Type B pancreatic cell (in vitro differentiated cells): ENCODE results near the gene SLFNL1. TPM values are rescaled to one million over a fixed set of nuclear protein-coding genes. Genes with fewer than 3 reads are reported as not detected.
A peak's percentile ranks its signal among the peaks of the same experiment; 100 is the strongest.

ENCODE experiments used
- DNase-seq: peaks from one replicate; pipeline ENCODE4 v3.0.0; 2021; ENCODE audit warnings: mixed read lengths; ENCODE audit not compliant: unreplicated experiment; ENCODE audit errors: extremely low spot score
- H3K27ac Mint-ChIP-seq: 2 replicates; pipeline ENCODE4 v1.8.0; 2021; ENCODE audit warnings: mild to moderate bottlenecking, mixed read lengths
- H3K27me3 Mint-ChIP-seq: 2 replicates; pipeline ENCODE4 v1.8.0; 2021; ENCODE audit warnings: mixed read lengths
- H3K36me3 Mint-ChIP-seq: 2 replicates; pipeline ENCODE4 v1.8.0; 2021; ENCODE audit warnings: mixed read lengths
- H3K4me1 Mint-ChIP-seq: one replicate; pipeline ENCODE4 v1.8.0; 2021; ENCODE audit warnings: mixed read lengths; ENCODE audit not compliant: unreplicated experiment
- H3K4me3 Mint-ChIP-seq: 2 replicates; pipeline ENCODE4 v1.8.0; 2021; ENCODE audit warnings: mild to moderate bottlenecking, mixed read lengths
- H3K9me3 Mint-ChIP-seq: 2 replicates; pipeline ENCODE4 v1.8.0; 2021; ENCODE audit warnings: mixed read lengths
- CTCF ChIP-seq: fragments of 200-600 bp; sonication (generic); conservative IDR thresholded peaks from 2 replicates; pipeline ENCODE4 v1.5.0; 2021; ENCODE audit warnings: antibody characterized with exemption, mild to moderate bottlenecking
- total RNA-seq: library from RNA; stranded (reverse); gene quantifications from 2 replicates; pipeline ENCODE4 v1.2.1, GENCODE V29; 2021; ENCODE audit warnings: low replicate concordance

The SLFNL1 gene
- total RNA-seq, 1 donor from 2014 or later = 0.60 TPM

- H3K9me3 Mint-ChIP-seq = no peaks in the 10 kb centered on the region
- no peak for TF ChIP-seq CTCF
These were observed 22.9 kb downstream of the SLFNL1 start for GRCh38 chr1:40998668-40999067.

GRCh38 chr1:40997096-40997495 lies 24.4 kb downstream of the SLFNL1 start:
- Mint-ChIP-seq H3K4me1 (no peaks in the 10 kb centered on the region), H3K9me3 (no peaks in the 10 kb centered on the region), H3K27me3 (no peaks in the 10 kb centered on the region), H3K36me3 (peaks cover 48% of the 10 kb centered on the region), H3K27ac (no peak overlapping the region), H3K4me3 (no peak overlapping the region)
- TF ChIP-seq CTCF = no peak
- DNase-seq = no peak

More at GRCh38 chr1:40998668-40999067, 22.9 kb downstream of the SLFNL1 start:
- H3K27me3 Mint-ChIP-seq = no peaks in the 10 kb centered on the region
- DNase-seq = no peak
- H3K4me3 Mint-ChIP-seq = peak overlapping the region; percentile 0
- H3K27ac Mint-ChIP-seq = peak overlapping the region; percentile 46
- H3K36me3 Mint-ChIP-seq = peaks cover 54% of the 10 kb centered on the region
- no peaks in the 10 kb centered on the region for H3K4me1 Mint-ChIP-seq

GRCh38 chr1:40989066-40989465 lies 32.5 kb downstream of the SLFNL1 start:
- Mint-ChIP-seq H3K4me3 (no peak overlapping the region), H3K9me3 (no peaks in the 10 kb centered on the region), H3K4me1 (peaks cover 2% of the 10 kb centered on the region), H3K27ac (no peak overlapping the region), H3K27me3 (no peaks in the 10 kb centered on the region), H3K36me3 (peaks cover 47% of the 10 kb centered on the region)
- TF ChIP-seq CTCF = no peak
- DNase-seq = no peak

- DNase-seq = no peak
- no peak overlapping the region for H3K27ac Mint-ChIP-seq
- H3K36me3 Mint-ChIP-seq = peaks cover 50% of the 10 kb centered on the region
- peaks cover 8% of the 10 kb centered on the region for H3K4me1 Mint-ChIP-seq
- no peak overlapping the region for H3K4me3 Mint-ChIP-seq
- no peaks in the 10 kb centered on the region for H3K9me3 Mint-ChIP-seq
- TF ChIP-seq CTCF = no peak
- H3K27me3 Mint-ChIP-seq = no peaks in the 10 kb centered on the region
These were observed 33.2 kb downstream of the SLFNL1 start for GRCh38 chr1:40988280-40988679.

GRCh38 chr1:40987439-40988276 lies 33.9 kb downstream of the SLFNL1 start:
- peaks cover 13% of the 10 kb centered on the region for H3K4me1 Mint-ChIP-seq
- H3K4me3 Mint-ChIP-seq = no peak overlapping the region
- no peaks in the 10 kb centered on the region for H3K9me3 Mint-ChIP-seq
- H3K27me3 Mint-ChIP-seq = no peaks in the 10 kb centered on the region
- peaks cover 50% of the 10 kb centered on the region for H3K36me3 Mint-ChIP-seq
- TF ChIP-seq CTCF = no peak
- no peak for DNase-seq
- H3K27ac Mint-ChIP-seq = peak overlapping the region; percentile 26
